HepG2 (cell line): ENCODE data around the gene C1QTNF3. TPM values are rescaled to one million over a fixed set of nuclear protein-coding genes. Genes with fewer than 3 reads are reported as not detected.

ENCODE experiments used
- FOXM1 ChIP-seq: sonication (generic); formaldehyde crosslinking; IDR thresholded peaks from 2 replicates; pipeline ENCODE4 v1.5.0; 2020; ENCODE audit warnings: missing genetic modification reagents
- HDAC2 ChIP-seq: sonication (generic); formaldehyde crosslinking; IDR thresholded peaks from 2 replicates; pipeline ENCODE4 v1.4.0; 2020; ENCODE audit warnings: missing genetic modification reagents
- NFATC3 ChIP-seq: sonication (generic); formaldehyde crosslinking; IDR thresholded peaks from 2 replicates; pipeline ENCODE4 v1.5.1; 2020; ENCODE audit warnings: mild to moderate bottlenecking, missing genetic modification reagents
- SUZ12 ChIP-seq: fragments of 150-350 bp; IDR thresholded peaks from 2 replicates; pipeline ENCODE4 v1.6.1; 2014; ENCODE audit warnings: low read depth, low read length
- ZEB1 ChIP-seq: IDR thresholded peaks from 2 replicates; pipeline ENCODE4 v1.6.1; 2012; ENCODE audit warnings: mild to moderate bottlenecking, low read depth, inconsistent platforms; ENCODE audit not compliant: insufficient replicate concordance
- ZFP36L1 ChIP-seq: sonication (generic); formaldehyde crosslinking; IDR thresholded peaks from 2 replicates; pipeline ENCODE4 v1.8.0; 2022; ENCODE audit warnings: mild to moderate bottlenecking, missing genetic modification reagents, moderate library complexity
- ZNF160 ChIP-seq: sonication (generic); formaldehyde crosslinking; IDR thresholded peaks from 2 replicates; pipeline ENCODE4 v1.8.0; 2022; ENCODE audit warnings: mild to moderate bottlenecking, inconsistent platforms, missing genetic modification reagents
- ZNF441 ChIP-seq: sonication (generic); formaldehyde crosslinking; IDR thresholded peaks from 2 replicates; pipeline ENCODE4 v1.7.0; 2021; ENCODE audit warnings: missing genetic modification reagents, borderline replicate concordance
- ZNF468 ChIP-seq: sonication (generic); formaldehyde crosslinking; IDR thresholded peaks from 2 replicates; pipeline ENCODE4 v1.8.0; 2022; ENCODE audit warnings: mild to moderate bottlenecking, moderate library complexity, missing genetic modification reagents
- ZNF572 ChIP-seq: sonication (generic); formaldehyde crosslinking; IDR thresholded peaks from 2 replicates; pipeline ENCODE4 v1.5.1; 2020; ENCODE audit warnings: mild to moderate bottlenecking, missing genetic modification reagents
- ZNF629 ChIP-seq: sonication (generic); formaldehyde crosslinking; conservative IDR thresholded peaks from 2 replicates; pipeline ENCODE4 v1.5.0; 2020; ENCODE audit warnings: missing genetic modification reagents
- ZNF724P ChIP-seq: sonication (generic); formaldehyde crosslinking; IDR thresholded peaks from 2 replicates; pipeline ENCODE4 v1.8.0; 2022; ENCODE audit warnings: missing genetic modification reagents, borderline replicate concordance
- ZNF777 ChIP-seq: sonication (generic); formaldehyde crosslinking; IDR thresholded peaks from 2 replicates; pipeline ENCODE4 v1.4.0; 2020; ENCODE audit warnings: missing genetic modification reagents
- polyA plus RNA-seq, 8 experiments: library from polyadenylated mRNA; depleted of rRNA in 3 of 8; stranded (reverse) in 7 of 8; unstranded in 1 of 8; fragments of >200 nt; fragmentation: Illumina TruSeq in 4 of 8; extraction: Trizol in 4 of 8; gene quantifications; 2 replicates each; pipeline versions ENCODE4 v1.2.1 to v1.2.3, GENCODE V29; 2011 to 2016; ENCODE audit warnings: low read depth in 4 of 8, missing spikeins in 1 of 8, mixed read lengths in 1 of 8; ENCODE audit not compliant: insufficient read depth in 1 of 8
- total RNA-seq, 5 experiments: library from RNA; depleted of rRNA; stranded (reverse); fragments of >200 nt; fragmentation: Illumina TruSeq; extraction: Trizol; gene quantifications; 2 replicates each; pipeline ENCODE4 v1.2.3, GENCODE V29; 2016; ENCODE audit warnings: low read depth in 1 of 5
- TF ChIP-seq, protein P1 (sequence below): sonication (generic); formaldehyde crosslinking; IDR thresholded peaks from 2 replicates; pipeline ENCODE4 v1.5.0; 2020; ENCODE audit warnings: missing genetic modification reagents
- TF ChIP-seq, protein P2 (sequence below): sonication (generic); formaldehyde crosslinking; IDR thresholded peaks from 2 replicates; pipeline ENCODE4 v1.4.0; 2020; ENCODE audit warnings: mild to moderate bottlenecking, missing genetic modification reagents, borderline replicate concordance
- TF ChIP-seq, protein P3 (sequence below): sonication (generic); formaldehyde crosslinking; IDR thresholded peaks from 2 replicates; pipeline ENCODE4 v1.4.0; 2020; ENCODE audit warnings: missing genetic modification reagents
- TF ChIP-seq, protein P4 (sequence below): sonication (generic); formaldehyde crosslinking; conservative IDR thresholded peaks from 2 replicates; pipeline ENCODE4 v1.8.1; 2023; ENCODE audit warnings: missing genetic modification reagents
- TF ChIP-seq, protein P5 (sequence below): sonication (generic); formaldehyde crosslinking; IDR thresholded peaks from 2 replicates; pipeline ENCODE4 v1.8.1; 2022; ENCODE audit warnings: low read depth, mild to moderate bottlenecking, missing genetic modification reagents
- TF ChIP-seq, protein P6 (sequence below): sonication (generic); formaldehyde crosslinking; IDR thresholded peaks from 2 replicates; pipeline ENCODE4 v1.8.1; 2023; ENCODE audit warnings: mild to moderate bottlenecking, missing genetic modification reagents, borderline replicate concordance

Gene C1QTNF3
- total and polyA plus RNA-seq, 2 of the 13 experiments (the other 11 are each of a cell fraction or from before 2014, with no cell fraction given), result 3.3 to 10.8 TPM

DNA sequence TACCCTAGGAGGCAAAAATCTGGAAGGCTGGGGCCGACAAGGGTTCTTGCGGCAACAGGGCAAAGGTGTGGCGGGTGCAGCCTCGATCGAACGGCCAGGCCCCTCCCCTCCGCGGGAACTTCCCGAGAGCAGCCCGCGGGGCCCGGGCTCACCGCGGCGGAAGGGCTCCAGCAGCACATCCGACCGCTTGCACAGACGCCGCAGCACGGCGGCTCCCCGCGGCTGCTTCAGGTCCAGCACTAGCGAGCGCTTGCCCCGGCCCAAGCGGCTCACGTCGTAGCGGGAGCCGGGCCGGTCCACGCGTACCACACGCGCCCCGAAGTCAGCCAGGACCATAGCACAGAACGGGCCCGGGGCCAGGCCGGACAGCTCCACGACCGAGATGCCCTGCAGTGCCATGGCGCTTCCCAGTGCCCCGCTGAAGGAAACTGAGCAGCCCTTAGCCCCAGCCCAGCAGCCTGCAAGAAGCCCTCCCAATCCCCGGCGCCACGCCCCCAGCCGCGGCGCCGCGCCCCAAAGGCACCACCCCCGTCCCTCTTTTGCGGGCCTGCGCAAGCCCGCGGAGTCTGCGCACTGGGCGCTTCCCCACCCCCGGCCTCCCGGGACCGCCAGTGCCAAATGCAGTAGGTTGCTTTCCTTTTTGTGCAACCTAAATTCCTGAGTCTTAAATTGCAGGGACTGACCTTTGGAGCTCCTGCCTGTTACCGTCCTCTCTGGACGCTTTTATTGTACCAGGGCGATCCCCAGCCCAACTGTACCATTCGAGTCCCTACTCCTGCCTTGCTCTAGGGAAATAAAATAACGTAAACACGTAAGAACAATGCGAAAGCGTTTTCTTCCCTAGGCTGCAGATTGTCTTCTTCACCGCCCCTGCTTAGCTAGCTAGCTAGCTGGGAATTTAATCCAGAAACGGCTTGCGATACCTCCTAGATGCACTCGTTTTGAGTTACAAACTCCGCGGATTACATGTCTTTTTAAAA lies 35.1 kb downstream of the C1QTNF3 start, which contains the start of gene AMACR (continued):
- TF ChIP-seq SUZ12, result no peak
- TF ChIP-seq ZNF160, result peak; percentile 32; the same call in 1 of the 2 replicates
- TF ChIP-seq, protein P1, sequence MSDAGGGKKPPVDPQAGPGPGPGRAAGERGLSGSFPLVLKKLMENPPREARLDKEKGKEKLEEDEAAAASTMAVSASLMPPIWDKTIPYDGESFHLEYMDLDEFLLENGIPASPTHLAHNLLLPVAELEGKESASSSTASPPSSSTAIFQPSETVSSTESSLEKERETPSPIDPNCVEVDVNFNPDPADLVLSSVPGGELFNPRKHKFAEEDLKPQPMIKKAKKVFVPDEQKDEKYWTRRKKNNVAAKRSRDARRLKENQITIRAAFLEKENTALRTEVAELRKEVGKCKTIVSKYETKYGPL (CRISPR knock-in tag), result peak; percentile 62; the same call in 1 of the 2 replicates
- peak; percentile 32; the same call in 1 of the 2 replicates for TF ChIP-seq ZNF629
- TF ChIP-seq, protein P2, sequence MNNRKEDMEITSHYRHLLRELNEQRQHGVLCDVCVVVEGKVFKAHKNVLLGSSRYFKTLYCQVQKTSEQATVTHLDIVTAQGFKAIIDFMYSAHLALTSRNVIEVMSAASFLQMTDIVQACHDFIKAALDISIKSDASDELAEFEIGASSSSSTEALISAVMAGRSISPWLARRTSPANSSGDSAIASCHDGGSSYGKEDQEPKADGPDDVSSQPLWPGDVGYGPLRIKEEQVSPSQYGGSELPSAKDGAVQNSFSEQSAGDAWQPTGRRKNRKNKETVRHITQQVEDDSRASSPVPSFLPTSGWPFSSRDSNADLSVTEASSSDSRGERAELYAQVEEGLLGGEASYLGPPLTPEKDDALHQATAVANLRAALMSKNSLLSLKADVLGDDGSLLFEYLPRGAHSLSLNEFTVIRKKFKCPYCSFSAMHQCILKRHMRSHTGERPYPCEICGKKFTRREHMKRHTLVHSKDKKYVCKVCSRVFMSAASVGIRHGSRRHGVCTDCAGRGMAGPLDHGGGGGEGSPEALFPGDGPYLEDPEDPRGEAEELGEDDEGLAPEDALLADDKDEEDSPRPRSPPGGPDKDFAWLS (CRISPR knock-in tag), result no peak
- TF ChIP-seq, protein P3, sequence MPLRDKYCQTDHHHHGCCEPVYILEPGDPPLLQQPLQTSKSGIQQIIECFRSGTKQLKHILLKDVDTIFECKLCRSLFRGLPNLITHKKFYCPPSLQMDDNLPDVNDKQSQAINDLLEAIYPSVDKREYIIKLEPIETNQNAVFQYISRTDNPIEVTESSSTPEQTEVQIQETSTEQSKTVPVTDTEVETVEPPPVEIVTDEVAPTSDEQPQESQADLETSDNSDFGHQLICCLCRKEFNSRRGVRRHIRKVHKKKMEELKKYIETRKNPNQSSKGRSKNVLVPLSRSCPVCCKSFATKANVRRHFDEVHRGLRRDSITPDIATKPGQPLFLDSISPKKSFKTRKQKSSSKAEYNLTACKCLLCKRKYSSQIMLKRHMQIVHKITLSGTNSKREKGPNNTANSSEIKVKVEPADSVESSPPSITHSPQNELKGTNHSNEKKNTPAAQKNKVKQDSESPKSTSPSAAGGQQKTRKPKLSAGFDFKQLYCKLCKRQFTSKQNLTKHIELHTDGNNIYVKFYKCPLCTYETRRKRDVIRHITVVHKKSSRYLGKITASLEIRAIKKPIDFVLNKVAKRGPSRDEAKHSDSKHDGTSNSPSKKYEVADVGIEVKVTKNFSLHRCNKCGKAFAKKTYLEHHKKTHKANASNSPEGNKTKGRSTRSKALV (CRISPR knock-in tag), result peak; percentile 85
- TF ChIP-seq ZNF777 (CRISPR knock-in tag), result peak; percentile 84
- TF ChIP-seq, protein P4, sequence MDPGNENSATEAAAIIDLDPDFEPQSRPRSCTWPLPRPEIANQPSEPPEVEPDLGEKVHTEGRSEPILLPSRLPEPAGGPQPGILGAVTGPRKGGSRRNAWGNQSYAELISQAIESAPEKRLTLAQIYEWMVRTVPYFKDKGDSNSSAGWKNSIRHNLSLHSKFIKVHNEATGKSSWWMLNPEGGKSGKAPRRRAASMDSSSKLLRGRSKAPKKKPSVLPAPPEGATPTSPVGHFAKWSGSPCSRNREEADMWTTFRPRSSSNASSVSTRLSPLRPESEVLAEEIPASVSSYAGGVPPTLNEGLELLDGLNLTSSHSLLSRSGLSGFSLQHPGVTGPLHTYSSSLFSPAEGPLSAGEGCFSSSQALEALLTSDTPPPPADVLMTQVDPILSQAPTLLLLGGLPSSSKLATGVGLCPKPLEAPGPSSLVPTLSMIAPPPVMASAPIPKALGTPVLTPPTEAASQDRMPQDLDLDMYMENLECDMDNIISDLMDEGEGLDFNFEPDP, result peak; percentile 91; the same call in 1 of the 2 replicates
- TF ChIP-seq ZEB1, result peak; percentile 15
- TF ChIP-seq, protein P5, sequence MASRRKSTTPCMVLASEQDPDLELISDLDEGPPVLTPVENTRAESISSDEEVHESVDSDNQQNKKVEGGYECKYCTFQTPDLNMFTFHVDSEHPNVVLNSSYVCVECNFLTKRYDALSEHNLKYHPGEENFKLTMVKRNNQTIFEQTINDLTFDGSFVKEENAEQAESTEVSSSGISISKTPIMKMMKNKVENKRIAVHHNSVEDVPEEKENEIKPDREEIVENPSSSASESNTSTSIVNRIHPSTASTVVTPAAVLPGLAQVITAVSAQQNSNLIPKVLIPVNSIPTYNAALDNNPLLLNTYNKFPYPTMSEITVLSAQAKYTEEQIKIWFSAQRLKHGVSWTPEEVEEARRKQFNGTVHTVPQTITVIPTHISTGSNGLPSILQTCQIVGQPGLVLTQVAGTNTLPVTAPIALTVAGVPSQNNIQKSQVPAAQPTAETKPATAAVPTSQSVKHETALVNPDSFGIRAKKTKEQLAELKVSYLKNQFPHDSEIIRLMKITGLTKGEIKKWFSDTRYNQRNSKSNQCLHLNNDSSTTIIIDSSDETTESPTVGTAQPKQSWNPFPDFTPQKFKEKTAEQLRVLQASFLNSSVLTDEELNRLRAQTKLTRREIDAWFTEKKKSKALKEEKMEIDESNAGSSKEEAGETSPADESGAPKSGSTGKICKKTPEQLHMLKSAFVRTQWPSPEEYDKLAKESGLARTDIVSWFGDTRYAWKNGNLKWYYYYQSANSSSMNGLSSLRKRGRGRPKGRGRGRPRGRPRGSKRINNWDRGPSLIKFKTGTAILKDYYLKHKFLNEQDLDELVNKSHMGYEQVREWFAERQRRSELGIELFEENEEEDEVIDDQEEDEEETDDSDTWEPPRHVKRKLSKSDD (CRISPR knock-in tag), result peak; percentile 50
- TF ChIP-seq ZFP36L1 (CRISPR knock-in tag), result peak; percentile 89
- peak; percentile 64; the same call in 1 of the 2 replicates for TF ChIP-seq ZNF724P (CRISPR knock-in tag)
- TF ChIP-seq, protein P6, sequence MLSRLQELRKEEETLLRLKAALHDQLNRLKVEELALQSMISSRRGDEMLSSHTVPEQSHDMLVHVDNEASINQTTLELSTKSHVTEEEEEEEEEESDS (CRISPR knock-in tag), result no peak
- TF ChIP-seq ZNF468 (CRISPR knock-in tag), result peak; percentile 96
- TF ChIP-seq ZNF572 (CRISPR knock-in tag), result no peak
- 0 out of 2 replicates have a peak, but pooled peaks have one; percentile 52 for TF ChIP-seq NFATC3
- TF ChIP-seq HDAC2 (CRISPR knock-in tag), result peak; percentile 56; the same call in 1 of the 2 replicates
- TF ChIP-seq FOXM1 (CRISPR knock-in tag), result no peak
- TF ChIP-seq ZNF441 (CRISPR knock-in tag), result peak; percentile 70; the same call in 1 of the 2 replicates
